Activated CD8-positive, alpha-beta memory T cell treated with anti-CD3 and anti-CD28 coated beads for 36 hours (primary cell): Measurements from ENCODE around the gene RAB40C. TPM values are rescaled to one million over a fixed set of nuclear protein-coding genes. Genes with fewer than 3 reads are reported as not detected.

ENCODE experiments used
- CTCF ChIA-PET: fragments of 350-600 bp; sonication (Branson Sonifier 250); formaldehyde crosslinking; loops from one replicate; lab custom pipeline; 2021; ENCODE audit warnings: antibody characterized with exemption; lab: Charles Lee
- POLR2A ChIA-PET: fragments of 350-600 bp; sonication (Branson Sonifier 250); formaldehyde crosslinking; loops from one replicate; lab custom pipeline; 2021; ENCODE audit warnings: antibody characterized with exemption; lab: Charles Lee
- total RNA-seq, 2 experiments: library from RNA; stranded (reverse); gene quantifications; one replicate each; pipeline ENCODE4 v1.2.3, GENCODE V29; 2021

Gene RAB40C
- total RNA-seq, 2 experiments from 2014 or later: 8.9 to 11.1 TPM

DNA sequence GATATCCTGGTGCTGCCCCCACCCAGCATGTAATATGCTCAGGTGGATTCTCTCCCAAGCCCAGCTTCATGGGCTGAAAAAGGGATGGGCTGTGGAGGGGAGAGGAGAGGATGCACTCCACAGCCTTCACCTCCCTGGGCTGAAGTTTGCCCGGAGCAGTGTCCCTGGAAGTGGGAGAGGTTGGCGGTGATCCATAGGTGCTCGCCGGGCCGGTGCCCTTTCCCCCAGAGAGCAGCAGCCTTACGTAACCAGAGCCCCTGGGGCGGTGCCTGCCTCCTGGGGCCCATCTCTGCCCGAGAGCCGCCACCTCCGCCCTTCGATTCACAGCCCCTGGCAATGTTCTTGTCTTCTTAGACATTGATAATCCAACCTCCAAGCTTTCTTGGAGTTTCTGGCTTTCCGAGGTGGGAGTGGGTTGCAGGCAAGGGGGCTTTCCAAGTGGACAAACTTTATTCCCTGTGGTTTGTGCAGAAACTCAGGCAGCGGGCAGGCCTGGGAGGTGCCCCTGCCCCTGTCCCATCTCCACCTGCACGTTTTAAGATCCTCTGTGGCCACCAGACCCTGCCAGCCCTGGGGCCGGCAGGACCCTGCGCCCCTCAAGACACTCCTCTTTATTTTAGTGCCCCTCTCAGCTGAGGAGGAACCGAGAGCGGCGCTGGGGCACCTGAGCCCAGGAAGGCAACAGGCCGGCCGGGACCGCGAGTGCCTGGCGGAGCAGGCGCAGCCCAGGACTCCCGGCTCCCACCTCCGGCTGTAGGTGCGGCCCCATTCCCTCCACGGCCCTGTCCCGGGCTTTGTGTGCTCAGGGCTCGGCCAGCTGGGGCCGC lies 56.2 kb downstream of the RAB40C start:
- ChIA-PET CTCF (no interaction called here), POLR2A (no interaction called here)

DNA sequence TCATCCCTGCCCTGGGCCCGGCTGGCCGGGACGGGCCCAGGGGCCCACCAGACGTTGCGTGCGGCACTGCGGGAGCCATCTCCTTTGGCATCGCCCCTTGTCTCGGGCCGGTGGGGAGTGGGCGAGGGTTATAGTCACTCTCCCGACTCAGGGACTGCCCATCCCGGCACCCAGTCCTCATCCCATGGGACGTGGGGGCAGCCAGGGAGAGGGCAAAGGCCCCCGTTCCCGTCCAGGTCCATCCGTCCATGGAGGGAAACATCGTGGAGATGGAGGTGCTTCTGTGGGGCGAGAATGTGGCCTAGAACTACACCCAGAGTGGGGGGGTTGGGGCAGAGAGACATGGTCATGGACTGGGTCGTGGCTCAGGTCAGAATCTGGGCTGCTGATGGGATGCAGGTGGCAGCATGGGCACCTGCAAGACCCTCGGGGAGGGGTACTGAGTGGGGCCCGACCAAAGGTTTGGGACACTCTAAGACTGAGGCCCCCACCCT lies 56.9 kb downstream of the RAB40C start:
- CTCF ChIA-PET: no interaction called here

DNA sequence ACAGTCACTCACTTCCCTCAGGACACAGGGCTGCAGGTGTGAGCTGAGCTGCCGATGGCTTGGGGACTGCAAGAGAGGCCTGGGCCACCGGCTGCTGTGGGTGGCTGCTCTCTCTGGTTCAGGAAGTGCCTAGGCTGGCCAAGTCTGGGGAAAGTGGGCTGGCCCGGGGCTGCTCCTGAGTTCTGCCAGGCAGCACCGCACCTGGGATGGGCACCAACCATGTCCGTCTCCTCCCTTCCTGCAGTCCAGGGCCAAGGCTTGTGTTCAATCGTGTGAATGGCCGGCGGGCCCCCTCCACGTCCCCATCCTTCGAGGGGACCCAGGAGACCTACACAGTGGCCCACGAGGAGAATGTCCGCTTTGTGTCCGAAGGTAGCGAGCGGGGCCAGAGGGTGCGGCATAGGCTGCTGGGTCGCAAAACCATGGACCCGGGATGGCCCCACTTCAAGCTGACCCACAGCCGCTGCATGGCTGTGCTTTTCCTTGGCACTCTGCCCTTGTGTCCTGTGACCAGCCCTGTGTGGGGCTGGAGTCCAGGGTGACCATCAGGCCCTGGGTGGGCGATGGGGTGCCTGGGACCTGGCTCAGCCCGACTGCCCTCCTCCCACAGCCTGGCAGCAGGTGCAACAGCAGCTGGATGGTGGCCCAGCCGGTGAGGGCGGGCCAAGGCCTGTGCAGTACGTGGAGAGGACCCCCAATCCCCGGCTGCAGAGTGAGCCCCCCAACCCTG lies 57.5 kb downstream of the RAB40C start:
- ChIA-PET POLR2A (no interaction called here), CTCF (interaction anchor here (0.9 to 2.4 kb wide), 7 partner anchors 9 to 141 kb away, joined by 3 to 14 read pairs (median 4); partner anchors contain the start of genes CHTF18, METTL26, RHOT2 and RPUSD1)

More for the DNA sequence above, 56.9 kb downstream of the RAB40C start:
- POLR2A ChIA-PET: no interaction called here

DNA sequence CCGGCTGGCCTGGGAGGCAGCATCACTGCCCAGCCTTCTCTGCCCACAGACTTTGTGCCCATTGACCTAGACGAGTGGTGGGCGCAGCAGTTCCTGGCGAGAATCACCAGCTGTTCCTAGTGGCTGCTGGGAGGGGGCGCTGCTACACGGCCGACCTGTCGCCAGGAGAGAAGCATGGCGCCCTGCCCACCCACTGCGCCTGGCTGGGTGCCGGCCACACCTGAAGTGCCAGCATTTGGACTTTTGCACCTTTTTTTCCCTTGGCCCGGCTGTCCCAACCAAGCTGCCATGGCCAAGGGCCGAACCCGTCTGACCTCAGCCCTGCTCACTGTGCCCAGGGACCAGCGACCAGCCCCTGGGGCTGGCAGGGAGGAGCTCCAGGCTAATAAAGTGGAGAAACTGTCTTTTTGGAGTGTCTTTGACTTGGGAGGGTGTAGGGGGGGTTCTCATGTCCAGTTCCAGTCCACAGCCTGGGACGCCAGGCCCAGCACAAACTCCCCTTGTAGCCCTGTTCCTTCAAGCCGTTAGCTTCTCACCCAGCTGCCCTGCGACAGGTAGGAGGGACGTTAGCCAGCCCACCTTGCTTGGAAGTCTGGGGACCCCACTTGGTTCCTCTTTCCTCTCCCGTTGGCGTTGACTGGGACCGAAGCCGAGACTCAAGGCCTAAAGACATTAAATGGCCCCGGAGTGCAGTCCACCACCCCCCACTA lies 58.4 kb downstream of the RAB40C start:
- ChIA-PET CTCF (interaction anchor here (0.6 to 2.4 kb wide), 8 partner anchors 10 to 140 kb away, joined by 3 to 14 read pairs (median 4); partner anchors contain the start of genes CHTF18, METTL26, RHOT2 and RPUSD1), POLR2A (interaction anchor here (1.2 kb wide), 1 partner anchor 34 kb away, joined by 3 read pairs; no protein-coding TSS in a partner anchor)

DNA sequence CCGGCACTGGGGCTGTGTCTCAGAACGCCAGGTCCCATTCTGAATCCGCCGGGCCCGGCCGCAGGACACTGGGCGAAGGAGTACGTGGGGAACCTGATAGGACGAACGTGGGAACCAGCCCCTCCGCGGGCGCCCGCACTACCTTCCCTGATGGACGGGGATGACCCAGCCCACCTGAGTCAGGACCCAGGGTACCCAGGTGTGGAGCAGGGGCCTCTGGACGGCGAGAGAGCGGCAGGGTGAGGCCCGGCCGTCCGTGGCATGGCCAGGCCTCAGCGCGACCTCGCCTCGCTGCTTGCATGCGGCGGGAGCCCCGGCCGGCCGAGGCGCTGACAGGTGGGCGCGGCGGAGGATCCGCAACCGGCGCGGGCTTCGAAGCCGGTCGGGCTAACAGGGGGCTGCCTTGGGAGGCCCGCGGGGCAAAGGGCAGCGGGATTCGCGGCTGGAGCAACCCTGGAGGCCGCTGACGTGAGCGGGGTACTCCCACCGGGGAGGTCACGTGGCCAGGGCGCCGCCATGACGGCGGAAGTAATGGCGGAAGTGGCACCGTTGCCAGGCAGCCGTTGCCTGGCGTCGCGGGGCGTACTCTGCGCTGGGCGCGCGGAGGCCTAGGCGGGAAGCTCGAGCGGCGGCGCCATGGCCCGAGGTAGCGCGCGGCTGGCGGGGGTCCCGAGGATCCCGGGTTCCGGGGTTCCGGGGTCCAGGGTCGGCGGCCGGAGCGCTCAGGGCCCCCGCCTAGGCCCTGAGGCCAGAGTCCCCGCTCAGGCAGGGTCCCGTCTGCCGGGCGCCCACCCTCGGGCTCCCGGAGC lies 59.1 kb downstream of the RAB40C start, which contains the start of gene WDR90:
TSS of gene WDR90 (plus strand) at position 585 of the 809 bp plus-strand sequence. CDS start at position 637, 52 bp downstream.
- POLR2A ChIA-PET: interaction anchor here (0.7 to 1.6 kb wide), 5 partner anchors 12 to 34 kb away, joined by 3 to 5 read pairs (median 3); partner anchors contain the start of genes METTL26 and RHBDL1
- CTCF ChIA-PET: interaction anchor here (0.6 to 2.4 kb wide), 6 partner anchors 13 to 139 kb away, joined by 3 to 14 read pairs (median 5); partner anchors contain the start of genes CHTF18, METTL26, RHOT2 and RPUSD1

DNA sequence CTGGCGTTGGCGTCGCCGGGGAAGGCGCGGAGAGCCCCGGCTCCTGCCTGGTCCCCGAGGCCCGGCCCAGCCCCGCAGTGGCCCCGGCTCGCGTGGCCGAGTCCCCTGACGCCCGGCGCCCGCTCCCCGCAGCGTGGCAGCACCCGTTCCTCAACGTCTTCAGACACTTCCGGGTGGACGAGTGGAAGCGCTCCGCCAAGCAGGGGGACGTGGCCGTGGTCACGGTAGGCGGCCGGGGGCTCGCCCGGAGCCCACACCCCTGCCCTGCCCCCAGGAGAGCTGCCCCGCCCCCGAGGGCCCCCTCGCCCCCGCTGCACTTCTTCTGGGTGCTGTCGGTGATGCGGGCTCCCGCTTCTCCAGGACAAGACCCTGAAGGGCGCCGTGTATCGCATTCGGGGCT lies 59.8 kb downstream of the RAB40C start:
- CTCF ChIA-PET: interaction anchor here (2.3 to 2.4 kb wide), 2 partner anchors 13 to 18 kb away, joined by 9 to 14 read pairs; partner anchors contain the start of genes METTL26 and RHOT2
- POLR2A ChIA-PET: interaction anchor here (0.7 to 1.6 kb wide), 4 partner anchors 13 to 26 kb away, joined by 3 to 5 read pairs (median 4); partner anchors contain the start of genes METTL26 and RHBDL1

DNA sequence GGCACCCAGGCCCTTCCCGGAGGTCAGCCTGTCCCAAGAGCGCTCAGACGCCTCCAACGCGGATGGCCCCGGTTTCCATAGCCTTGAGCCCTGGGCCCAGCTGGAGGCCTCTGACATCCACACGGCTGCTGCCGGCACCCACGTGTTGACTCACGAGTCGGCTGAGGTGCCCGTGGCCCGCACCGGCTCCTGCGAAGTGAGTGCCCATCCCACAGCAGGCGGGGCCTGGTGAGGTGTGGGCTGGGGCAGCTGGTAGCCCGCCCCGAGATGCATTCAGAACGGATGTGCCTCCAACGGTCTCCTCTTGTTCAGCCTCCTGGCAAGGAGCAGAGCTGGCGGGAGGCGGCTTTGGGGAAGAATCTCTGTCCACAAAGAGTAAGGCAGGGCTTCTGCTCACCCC lies 62.0 kb downstream of the RAB40C start:
- ChIA-PET CTCF (no interaction called here), POLR2A (no interaction called here)

DNA sequence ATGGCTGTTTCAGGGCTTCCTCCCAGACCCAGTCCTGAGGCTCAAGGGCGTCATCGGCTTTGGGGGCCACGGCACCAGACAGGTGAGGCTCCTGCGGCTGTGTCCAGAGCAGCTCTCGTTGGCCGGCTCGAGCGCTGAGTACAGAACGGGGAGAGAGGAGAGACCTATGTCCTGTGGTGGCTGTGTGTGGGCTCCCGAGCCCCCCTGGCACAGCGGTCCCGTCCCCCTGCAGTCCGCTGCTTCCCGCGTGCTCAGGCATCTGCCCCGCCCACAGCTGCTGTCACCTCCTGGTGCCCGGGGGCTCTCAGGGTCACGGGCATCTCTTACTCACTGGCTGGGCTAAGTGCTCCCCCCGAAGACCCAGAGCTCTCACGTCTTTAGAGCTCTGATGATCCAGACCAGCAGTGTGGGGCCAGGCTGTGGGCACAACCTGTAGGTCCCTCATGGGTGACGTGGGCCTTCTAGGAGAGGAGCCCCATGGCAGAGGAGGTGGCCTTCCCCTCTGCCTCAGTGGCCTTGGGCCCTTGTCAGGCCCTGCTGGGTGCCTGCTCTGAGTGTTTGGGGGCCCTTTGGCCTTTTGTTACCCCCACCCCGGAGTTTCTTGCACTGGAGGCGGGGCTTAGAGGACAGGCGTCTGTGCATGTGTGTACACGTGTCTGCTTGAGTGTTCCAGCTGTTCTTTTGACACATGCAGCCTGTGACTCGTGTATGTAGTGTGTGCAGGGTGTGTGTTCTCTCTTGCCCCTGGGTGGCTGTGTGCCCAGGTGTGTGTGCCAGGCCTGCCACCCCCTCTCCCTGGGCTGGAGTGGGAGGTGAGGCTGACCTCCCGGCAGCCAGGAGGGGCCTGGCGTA lies 62.8 kb downstream of the RAB40C start:
- ChIA-PET CTCF (interaction anchor here (1.0 kb wide), 1 partner anchor 15 kb away, joined by 3 read pairs; no protein-coding TSS in a partner anchor), POLR2A (no interaction called here)

DNA sequence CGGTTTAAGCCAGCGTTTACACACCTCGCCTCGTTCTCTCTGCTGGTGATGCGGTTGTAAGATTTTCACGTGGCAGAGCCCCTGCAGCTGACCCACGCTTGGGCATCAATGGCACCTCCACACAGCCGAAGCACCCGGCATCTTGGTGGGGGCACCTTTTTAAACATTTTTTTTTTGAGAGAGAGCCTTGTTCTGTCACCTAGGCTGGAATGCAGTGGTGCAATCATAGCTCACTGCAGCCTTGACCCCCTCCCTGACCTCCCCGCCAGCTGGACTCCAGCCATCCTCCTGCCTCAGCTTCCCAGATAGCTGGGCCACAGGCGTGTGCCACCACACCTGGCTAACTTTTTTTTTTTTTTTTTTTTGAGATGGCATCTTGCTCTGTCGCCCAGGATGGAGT lies 64.2 kb downstream of the RAB40C start:
- ChIA-PET CTCF (no interaction called here), POLR2A (no interaction called here)

DNA sequence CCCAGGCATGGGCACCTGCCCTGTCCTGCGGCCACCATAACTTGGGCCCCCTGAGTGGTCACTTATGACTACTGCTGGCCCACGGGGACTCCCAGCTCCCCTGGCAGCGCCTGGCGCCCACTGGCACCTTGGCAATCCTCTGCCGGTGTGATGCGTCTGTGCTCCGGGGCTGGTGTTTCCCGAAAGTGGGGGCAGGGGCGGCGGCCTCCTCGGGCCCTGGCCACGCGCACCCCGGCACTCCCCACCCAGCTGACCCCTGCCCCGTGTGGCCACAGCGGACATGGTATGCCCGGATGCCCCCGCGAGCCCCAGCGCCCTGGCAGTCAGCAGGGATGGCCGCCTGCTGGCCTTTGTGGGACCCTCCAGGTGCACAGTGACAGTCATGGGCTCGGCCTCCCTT lies 67.6 kb downstream of the RAB40C start:
- CTCF ChIA-PET: no interaction called here
- POLR2A ChIA-PET: no interaction called here

DNA sequence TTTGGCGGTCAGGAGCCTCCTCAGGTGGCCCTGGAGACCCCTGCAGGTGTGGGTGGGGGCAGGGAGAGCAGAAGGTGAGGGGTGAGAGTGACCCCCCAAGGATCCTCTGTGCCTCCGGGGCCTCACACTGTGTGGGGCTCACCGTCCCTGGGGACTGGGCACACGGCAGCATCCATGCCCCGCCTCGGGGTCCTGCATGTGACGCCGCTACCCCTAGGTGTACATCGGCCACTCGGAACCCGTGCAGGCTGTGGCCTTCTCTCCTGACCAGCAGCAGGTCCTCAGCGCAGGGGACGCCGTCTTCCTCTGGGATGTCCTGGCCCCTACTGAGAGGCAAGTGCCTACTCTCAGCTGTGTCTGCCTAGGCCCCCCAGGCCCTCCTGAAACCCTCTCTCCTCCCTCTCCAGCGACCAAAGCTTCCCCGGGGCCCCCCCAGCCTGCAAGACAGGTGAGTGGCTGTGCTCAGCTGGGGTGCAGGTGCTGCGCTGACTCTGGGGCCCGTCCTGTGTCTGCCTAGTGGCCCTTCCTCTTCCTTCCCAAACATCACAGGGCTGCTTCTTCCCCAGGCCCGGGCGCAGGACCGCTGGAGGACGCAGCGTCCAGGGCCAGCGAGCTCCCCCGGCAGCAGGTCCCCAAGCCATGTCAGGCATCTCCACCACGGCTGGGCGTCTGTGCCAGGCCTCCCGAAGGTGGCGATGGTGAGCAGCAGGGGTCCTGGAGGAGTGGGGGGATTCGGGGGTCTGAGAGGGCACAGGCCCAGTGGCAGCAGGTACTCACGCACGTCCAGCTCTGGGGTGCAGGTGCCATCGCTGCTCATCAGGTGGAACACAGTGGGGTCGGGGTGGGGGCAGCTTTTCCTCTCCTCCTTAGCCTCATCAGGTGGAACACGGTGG lies 69.1 kb downstream of the RAB40C start:
- CTCF ChIA-PET: interaction anchor here (0.6 to 1.0 kb wide), 2 partner anchors 9 to 71 kb away, joined by 3 to 4 read pairs; partner anchors contain the start of gene RHOT2
- POLR2A ChIA-PET: no interaction called here

DNA sequence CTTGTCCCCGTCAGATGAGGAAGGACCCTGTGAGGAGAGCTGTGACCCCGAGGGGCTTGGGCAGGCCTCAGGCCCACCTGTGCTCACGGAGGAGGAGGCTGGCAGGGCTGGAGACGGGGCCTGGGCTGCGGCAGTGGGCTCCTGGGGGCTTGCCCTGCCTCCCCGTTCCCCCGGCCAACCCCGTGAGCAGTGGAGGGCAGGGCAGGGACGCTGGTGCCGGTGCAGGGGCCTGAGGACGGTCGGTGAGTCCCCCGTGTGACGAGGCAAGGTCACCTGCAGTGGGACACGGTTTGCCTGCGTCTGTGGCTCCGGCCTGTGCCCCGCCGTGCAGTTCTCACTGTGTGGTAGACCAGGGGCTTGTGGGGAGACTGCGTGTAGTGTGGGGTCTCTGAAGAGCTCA lies 69.8 kb downstream of the RAB40C start:
- POLR2A ChIA-PET: no interaction called here
- CTCF ChIA-PET: interaction anchor here (1.0 kb wide), 1 partner anchor 8 kb away, joined by 3 read pairs; the partner anchor contains the start of gene RHOT2

DNA sequence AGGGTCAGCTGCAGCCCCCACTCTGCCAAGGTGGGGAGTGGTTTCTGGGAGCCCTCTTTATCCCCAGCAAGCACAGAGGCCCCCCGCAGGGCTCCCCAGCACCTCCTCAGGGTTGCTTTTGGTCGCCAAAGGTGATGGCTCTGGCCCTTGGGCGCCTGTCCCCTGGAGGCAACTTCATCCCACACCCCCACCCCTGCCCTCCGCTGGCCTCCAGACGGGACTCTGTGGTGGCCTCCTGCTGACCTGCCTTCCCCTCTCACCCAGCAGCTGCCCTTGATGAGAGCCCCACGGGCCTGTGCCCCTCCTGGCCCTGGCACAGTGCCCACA lies 70.2 kb downstream of the RAB40C start:
- CTCF ChIA-PET: no interaction called here
- POLR2A ChIA-PET: no interaction called here

DNA sequence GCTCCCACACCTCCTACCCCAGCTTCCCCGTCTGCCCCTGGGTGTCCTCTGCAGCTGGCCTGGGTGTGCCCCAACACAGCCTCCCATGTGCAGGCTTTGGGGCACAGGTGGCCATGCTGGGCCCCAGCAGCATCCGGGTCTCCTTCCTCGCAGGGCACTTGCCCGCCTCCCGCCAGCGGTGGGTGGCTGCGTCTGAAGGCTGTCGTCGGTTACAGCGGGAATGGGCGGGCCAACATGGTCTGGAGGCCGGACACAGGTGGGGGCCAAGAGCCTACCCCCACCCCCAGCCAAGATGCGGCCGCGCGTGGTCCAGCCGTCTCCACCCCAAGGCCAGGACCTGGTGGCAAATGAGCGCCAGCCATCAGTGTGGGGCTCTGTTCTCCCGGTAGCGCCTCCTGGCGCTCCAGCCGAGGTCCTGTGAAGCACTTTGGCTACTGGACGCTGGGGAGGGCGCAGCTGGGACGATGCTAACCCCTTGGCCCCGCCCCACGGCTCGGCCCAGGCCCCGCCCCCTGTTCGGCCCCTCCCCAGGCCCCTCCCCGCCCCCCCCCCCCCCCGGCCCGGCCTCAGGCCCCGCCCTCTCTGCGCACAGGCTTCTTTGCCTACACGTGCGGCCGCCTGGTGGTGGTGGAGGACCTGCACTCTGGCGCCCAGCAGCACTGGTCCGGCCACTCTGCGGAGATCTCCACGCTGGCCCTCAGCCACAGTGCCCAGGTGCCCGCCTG lies 70.8 kb downstream of the RAB40C start:
- CTCF ChIA-PET: no interaction called here
- POLR2A ChIA-PET: no interaction called here

DNA sequence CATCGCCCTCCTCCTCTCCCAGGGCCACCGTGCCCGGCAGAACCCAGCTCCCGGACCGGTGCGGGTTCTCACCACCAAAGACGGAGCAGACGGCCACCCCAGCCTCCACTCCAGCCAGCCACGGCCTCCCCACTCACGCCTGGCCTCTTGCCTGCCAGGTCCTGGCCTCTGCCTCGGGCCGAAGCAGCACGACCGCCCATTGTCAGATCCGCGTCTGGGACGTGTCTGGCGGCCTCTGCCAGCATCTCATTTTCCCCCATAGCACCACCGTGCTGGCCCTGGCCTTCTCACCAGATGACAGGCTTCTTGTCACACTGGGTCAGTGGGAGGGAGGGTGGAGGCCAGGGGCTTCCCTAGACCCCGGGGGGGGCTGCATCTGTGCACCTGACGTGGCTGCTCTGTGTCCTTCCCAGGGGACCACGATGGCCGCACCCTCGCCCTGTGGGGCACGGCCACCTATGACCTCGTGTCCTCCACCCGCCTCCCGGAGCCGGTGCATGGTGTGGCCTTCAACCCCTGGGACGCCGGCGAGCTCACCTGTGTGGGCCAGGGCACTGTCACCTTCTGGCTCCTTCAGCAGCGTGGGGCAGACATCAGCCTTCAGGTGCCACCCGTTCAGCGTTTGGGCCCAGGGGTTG lies 71.4 kb downstream of the RAB40C start:
- POLR2A ChIA-PET: no interaction called here
- CTCF ChIA-PET: interaction anchor here (1.2 kb wide), 1 partner anchor 23 kb away, joined by 3 read pairs; the partner anchor contains the start of gene JMJD8
